ENCODE measurements around the gene C5orf34. TPM values are rescaled to one million over a fixed set of nuclear protein-coding genes. Genes with fewer than 3 reads are reported as not detected.

Gene C5orf34
- total and polyA plus RNA-seq, 4 donors = 1.1 to 5.9 (median 1.6) TPM

GRCh38 chr5:43543434-43543833 is 28.5 kb upstream of the C5orf34 start:
- ATAC-seq (ENCODE audit: insufficient read depth, low FRiP score) (no peak), DNase-seq (no peak)
- H3K4me1 ChIP-seq (ENCODE audit: control insufficient read depth in 5 of 5, insufficient read depth in 5 of 5, low read length in 5 of 5) = peaks cover 0 to 3% (median 0%) of the 10 kb centered on the region in 5 donors
- H3K27me3 ChIP-seq (ENCODE audit: control insufficient read depth in 3 of 3, insufficient read depth in 3 of 3, low read length in 2 of 3) = no peaks in the 10 kb centered on the region
- no peak overlapping the region for H3K4me3 ChIP-seq
- H3K9ac ChIP-seq (ENCODE audit: insufficient read depth in 1 of 2, low read length in 2 of 2) = no peak overlapping the region
- H3K27ac ChIP-seq (ENCODE audit: low read depth in 1 of 2, low read length in 1 of 2) = no peak overlapping the region
- H3K36me3 ChIP-seq (ENCODE audit: control insufficient read depth in 4 of 4, insufficient read depth in 4 of 4, low read length in 4 of 4) = peaks cover 18 to 50% (median 33%) of the 10 kb centered on the region in 4 donors
- no peak for TF ChIP-seq CTCF (IDR thresholded peaks at IDR 0.05; ENCODE audit: control extremely low read depth, extremely low read depth)
- no peaks in the 10 kb centered on the region for H3K9me3 ChIP-seq (ENCODE audit: control insufficient read depth in 4 of 4, insufficient read depth in 3 of 4, low read length in 3 of 4)

- no peak for TF ChIP-seq CTCF (IDR thresholded peaks at IDR 0.05; ENCODE audit: control extremely low read depth, extremely low read depth)
- no peak overlapping the region for H3K27ac ChIP-seq (ENCODE audit: low read depth in 1 of 2, low read length in 1 of 2)
- peaks cover 0 to 2% (median 0%) of the 10 kb centered on the region in 5 donors for H3K4me1 ChIP-seq (ENCODE audit: control insufficient read depth in 5 of 5, insufficient read depth in 5 of 5, low read length in 5 of 5)
- no peak for ATAC-seq (ENCODE audit: insufficient read depth, low FRiP score)
- no peaks in the 10 kb centered on the region for H3K9me3 ChIP-seq (ENCODE audit: control insufficient read depth in 4 of 4, insufficient read depth in 3 of 4, low read length in 3 of 4)
- H3K27me3 ChIP-seq (ENCODE audit: control insufficient read depth in 3 of 3, insufficient read depth in 3 of 3, low read length in 2 of 3) = no peaks in the 10 kb centered on the region
- H3K4me3 ChIP-seq = no peak overlapping the region
- no peak overlapping the region for H3K9ac ChIP-seq (ENCODE audit: insufficient read depth in 1 of 2, low read length in 2 of 2)
- no peak for DNase-seq
- H3K36me3 ChIP-seq (ENCODE audit: control insufficient read depth in 4 of 4, insufficient read depth in 4 of 4, low read length in 4 of 4) = peaks cover 13 to 38% (median 23%) of the 10 kb centered on the region in 4 donors
- WGBS, 2 donors = 88 to 96% methylated on average over 6 of the region's 6 CpGs
Observed at GRCh38 chr5:43540746-43541145, 25.8 kb upstream of the C5orf34 start.

- Histone ChIP-seq H3K27me3 (ENCODE audit: control insufficient read depth in 3 of 3, insufficient read depth in 3 of 3, low read length in 2 of 3) (no peaks in the 10 kb centered on the region), H3K4me3 (no peak overlapping the region), H3K9me3 (ENCODE audit: control insufficient read depth in 4 of 4, insufficient read depth in 3 of 4, low read length in 3 of 4) (no peaks in the 10 kb centered on the region), H3K36me3 (ENCODE audit: control insufficient read depth in 4 of 4, insufficient read depth in 4 of 4, low read length in 4 of 4) (peaks cover 12 to 47% (median 22%) of the 10 kb centered on the region in 4 donors), H3K27ac (ENCODE audit: low read depth in 1 of 2, low read length in 1 of 2) (no peak overlapping the region), H3K9ac (ENCODE audit: insufficient read depth in 1 of 2, low read length in 2 of 2) (no peak overlapping the region), H3K4me1 (ENCODE audit: control insufficient read depth in 5 of 5, insufficient read depth in 5 of 5, low read length in 5 of 5) (no peaks in the 10 kb centered on the region)
- no peak for TF ChIP-seq CTCF (IDR thresholded peaks at IDR 0.05; ENCODE audit: control extremely low read depth, extremely low read depth)
- ATAC-seq (ENCODE audit: insufficient read depth, low FRiP score) (no peak), DNase-seq (no peak)
Observed at GRCh38 chr5:43536972-43537371, 22.0 kb upstream of the C5orf34 start.

GRCh38 chr5:43533646-43534045 is 18.7 kb upstream of the C5orf34 start:
- WGBS, 2 donors = 83 to 92% methylated on average over 2 of the region's 2 CpGs
- Histone ChIP-seq H3K9ac (ENCODE audit: insufficient read depth in 1 of 2, low read length in 2 of 2) (no peak overlapping the region), H3K27ac (ENCODE audit: low read depth in 1 of 2, low read length in 1 of 2) (no peak overlapping the region), H3K36me3 (ENCODE audit: control insufficient read depth in 4 of 4, insufficient read depth in 4 of 4, low read length in 4 of 4) (peaks cover 18 to 57% (median 29%) of the 10 kb centered on the region in 4 donors), H3K9me3 (ENCODE audit: control insufficient read depth in 4 of 4, insufficient read depth in 3 of 4, low read length in 3 of 4) (no peaks in the 10 kb centered on the region), H3K4me1 (ENCODE audit: control insufficient read depth in 5 of 5, insufficient read depth in 5 of 5, low read length in 5 of 5) (no peaks in the 10 kb centered on the region), H3K4me3 (no peak overlapping the region), H3K27me3 (ENCODE audit: control insufficient read depth in 3 of 3, insufficient read depth in 3 of 3, low read length in 2 of 3) (no peaks in the 10 kb centered on the region)
- no peak for TF ChIP-seq CTCF (IDR thresholded peaks at IDR 0.05; ENCODE audit: control extremely low read depth, extremely low read depth)
- ATAC-seq (ENCODE audit: insufficient read depth, low FRiP score) = no peak
- no peak for DNase-seq

Measured in lung (tissue), 12 donors.